Smooth muscle cell (in vitro differentiated cells): ENCODE data around the gene ERCC6L2. TPM values are rescaled to one million over a fixed set of nuclear protein-coding genes. Genes with fewer than 3 reads are reported as not detected.

Experiments used
- DNase-seq: peaks from one replicate; lab custom pipeline; 2025; ENCODE audit not compliant: unreplicated experiment; lab: John Stamatoyannopoulos, UW
- H2AFZ ChIP-seq: fragments of 200-600 bp; sonication (generic); 2 replicates; pipeline ENCODE4 v1.6.0; 2016; ENCODE audit warnings: antibody characterized with exemption, low read depth, mild to moderate bottlenecking
- H3F3A ChIP-seq: fragments of 200-600 bp; sonication (generic); 2 replicates; pipeline ENCODE4 v1.6.0; 2017; ENCODE audit warnings: antibody characterized with exemption, low read depth
- H3K27ac ChIP-seq: fragments of 200-600 bp; sonication (generic); 2 replicates; pipeline ENCODE4 v1.5.1; 2016; ENCODE audit warnings: low read depth, mild to moderate bottlenecking
- H3K27me3 ChIP-seq: fragments of 200-600 bp; sonication (generic); 2 replicates; pipeline ENCODE4 v1.6.1; 2016; ENCODE audit warnings: low read depth, mild to moderate bottlenecking
- H3K36me3 ChIP-seq: fragments of 200-600 bp; sonication (generic); 2 replicates; pipeline ENCODE4 v1.5.1; 2016; ENCODE audit warnings: low read depth
- H3K4me1 ChIP-seq: fragments of 200-600 bp; sonication (generic); 2 replicates; pipeline ENCODE4 v1.5.1; 2016; ENCODE audit warnings: low read depth
- H3K4me2 ChIP-seq: fragments of 200-600 bp; sonication (generic); 2 replicates; pipeline ENCODE4 v1.6.0; 2016; ENCODE audit warnings: mild to moderate bottlenecking
- H3K4me3 ChIP-seq: fragments of 200-600 bp; sonication (generic); 2 replicates; pipeline ENCODE4 v1.5.1; 2016; ENCODE audit warnings: mild to moderate bottlenecking
- H3K79me2 ChIP-seq: fragments of 200-600 bp; sonication (generic); 2 replicates; pipeline ENCODE4 v1.6.0; 2016; ENCODE audit warnings: low read depth, mild to moderate bottlenecking
- H3K9ac ChIP-seq: fragments of 200-600 bp; sonication (generic); 2 replicates; pipeline ENCODE4 v1.6.0; 2016; ENCODE audit warnings: low read depth
- H3K9me3 ChIP-seq: fragments of 200-600 bp; sonication (generic); replicated peaks from 2 replicates; pipeline ENCODE4 v1.5.1; 2016; ENCODE audit warnings: low read depth
- H4K20me1 ChIP-seq: fragments of 200-600 bp; sonication (generic); 2 replicates; pipeline ENCODE4 v1.6.0; 2016; ENCODE audit warnings: low read depth
- CTCF ChIP-seq: fragments of 200-600 bp; sonication (generic); IDR thresholded peaks from 2 replicates; pipeline ENCODE4 v1.5.1; 2017; ENCODE audit warnings: borderline replicate concordance, mild to moderate bottlenecking, antibody characterized with exemption; ENCODE audit not compliant: insufficient read depth, poor library complexity, severe bottlenecking
- WGBS: methylation state at CpG from one replicate; pipeline ENCODE4 v1.1.7; 2016; ENCODE audit warnings: low lambda C conversion rate; 5-methylcytosine and 5-hydroxymethylcytosine counted together
- polyA plus RNA-seq: library from polyadenylated mRNA; unstranded; fragments of >200 nt; fragmentation: Nextera tagmentation; extraction: Ambion mirVana; gene quantifications from 2 replicates; pipeline ENCODE4 v1.2.1, GENCODE V29; 2016
- total RNA-seq: library from RNA; depleted of rRNA; stranded (reverse); fragments of >200 nt; gene quantifications from 2 replicates; pipeline ENCODE4 v1.2.3, GENCODE V29; 2014

ERCC6L2 gene
- total and polyA plus RNA-seq, 2 experiments from 2014 or later: 9.6 to 39.4 TPM

- no peaks in the 10 kb centered on the region for H3K36me3 ChIP-seq
- H3K9ac ChIP-seq: no peak overlapping the region
- H3K27me3 ChIP-seq: no peaks in the 10 kb centered on the region
- H3K27ac ChIP-seq: peak overlapping the region; percentile 57
- no peak overlapping the region for H2AFZ ChIP-seq
- no peaks in the 10 kb centered on the region for H4K20me1 ChIP-seq
- no peaks in the 10 kb centered on the region for H3K9me3 ChIP-seq
- no peak overlapping the region for H3K4me3 ChIP-seq
- WGBS: 41% methylated on average over 1 of the region's 1 CpG
- H3K79me2 ChIP-seq: no peaks in the 10 kb centered on the region
- H3F3A ChIP-seq: peaks cover 18% of the 10 kb centered on the region
- TF ChIP-seq CTCF: no peak
- peak overlapping the region; percentile 51 for H3K4me2 ChIP-seq
- no peak for DNase-seq
- peaks cover 5% of the 10 kb centered on the region for H3K4me1 ChIP-seq
Measured at GRCh38 chr9:95836072-95836471, 39.4 kb upstream of the ERCC6L2 start.

- no peaks in the 10 kb centered on the region for H4K20me1 ChIP-seq
- DNase-seq: no peak
- peaks cover 5% of the 10 kb centered on the region for H3K4me1 ChIP-seq
- H3K27ac ChIP-seq: no peak overlapping the region
- H3K36me3 ChIP-seq: no peaks in the 10 kb centered on the region
- no peak overlapping the region for H2AFZ ChIP-seq
- H3K79me2 ChIP-seq: no peaks in the 10 kb centered on the region
- no peaks in the 10 kb centered on the region for H3K9me3 ChIP-seq
- H3K4me2 ChIP-seq: no peak overlapping the region
- WGBS: 94% methylated on average over 3 of the region's 3 CpGs
- H3F3A ChIP-seq: peaks cover 13% of the 10 kb centered on the region
- no peak overlapping the region for H3K9ac ChIP-seq
- no peak overlapping the region for H3K4me3 ChIP-seq
- H3K27me3 ChIP-seq: no peaks in the 10 kb centered on the region
- TF ChIP-seq CTCF: no peak
Measured at GRCh38 chr9:95839012-95839411, 36.5 kb upstream of the ERCC6L2 start.

GRCh38 chr9:95840074-95840473 lies 35.4 kb upstream of the ERCC6L2 start:
- Histone ChIP-seq H3K4me1 (no peaks in the 10 kb centered on the region), H2AFZ (no peak overlapping the region), H3K9ac (no peak overlapping the region), H3K36me3 (no peaks in the 10 kb centered on the region), H3K9me3 (no peaks in the 10 kb centered on the region), H4K20me1 (no peaks in the 10 kb centered on the region), H3K4me2 (no peak overlapping the region), H3F3A (peaks cover 9% of the 10 kb centered on the region), H3K79me2 (no peaks in the 10 kb centered on the region), H3K27me3 (no peaks in the 10 kb centered on the region), H3K27ac (no peak overlapping the region), H3K4me3 (no peak overlapping the region)
- no peak for DNase-seq
- TF ChIP-seq CTCF: no peak
- 92% methylated on average over 2 of the region's 2 CpGs for WGBS

- H3K9me3 ChIP-seq: no peaks in the 10 kb centered on the region
- 87% methylated on average over 3 of the region's 3 CpGs for WGBS
- no peak overlapping the region for H3K4me3 ChIP-seq
- no peaks in the 10 kb centered on the region for H3K27me3 ChIP-seq
- H3F3A ChIP-seq: no peaks in the 10 kb centered on the region
- no peaks in the 10 kb centered on the region for H3K79me2 ChIP-seq
- H3K4me1 ChIP-seq: no peaks in the 10 kb centered on the region
- no peak for TF ChIP-seq CTCF
- no peaks in the 10 kb centered on the region for H4K20me1 ChIP-seq
- H2AFZ ChIP-seq: no peak overlapping the region
- H3K36me3 ChIP-seq: no peaks in the 10 kb centered on the region
- H3K9ac ChIP-seq: no peak overlapping the region
- H3K27ac ChIP-seq: no peak overlapping the region
- no peak overlapping the region for H3K4me2 ChIP-seq
- DNase-seq: no peak
Measured at GRCh38 chr9:95841377-95841776, 34.1 kb upstream of the ERCC6L2 start.
